D341Med (cell line): Measurements from ENCODE around the gene HOXC10.

Experiments used
- DNase-seq: peaks from one replicate; pipeline ENCODE4 v3.0.0; 2012; ENCODE audit warnings: low spot score

Gene HOXC10

DNA sequence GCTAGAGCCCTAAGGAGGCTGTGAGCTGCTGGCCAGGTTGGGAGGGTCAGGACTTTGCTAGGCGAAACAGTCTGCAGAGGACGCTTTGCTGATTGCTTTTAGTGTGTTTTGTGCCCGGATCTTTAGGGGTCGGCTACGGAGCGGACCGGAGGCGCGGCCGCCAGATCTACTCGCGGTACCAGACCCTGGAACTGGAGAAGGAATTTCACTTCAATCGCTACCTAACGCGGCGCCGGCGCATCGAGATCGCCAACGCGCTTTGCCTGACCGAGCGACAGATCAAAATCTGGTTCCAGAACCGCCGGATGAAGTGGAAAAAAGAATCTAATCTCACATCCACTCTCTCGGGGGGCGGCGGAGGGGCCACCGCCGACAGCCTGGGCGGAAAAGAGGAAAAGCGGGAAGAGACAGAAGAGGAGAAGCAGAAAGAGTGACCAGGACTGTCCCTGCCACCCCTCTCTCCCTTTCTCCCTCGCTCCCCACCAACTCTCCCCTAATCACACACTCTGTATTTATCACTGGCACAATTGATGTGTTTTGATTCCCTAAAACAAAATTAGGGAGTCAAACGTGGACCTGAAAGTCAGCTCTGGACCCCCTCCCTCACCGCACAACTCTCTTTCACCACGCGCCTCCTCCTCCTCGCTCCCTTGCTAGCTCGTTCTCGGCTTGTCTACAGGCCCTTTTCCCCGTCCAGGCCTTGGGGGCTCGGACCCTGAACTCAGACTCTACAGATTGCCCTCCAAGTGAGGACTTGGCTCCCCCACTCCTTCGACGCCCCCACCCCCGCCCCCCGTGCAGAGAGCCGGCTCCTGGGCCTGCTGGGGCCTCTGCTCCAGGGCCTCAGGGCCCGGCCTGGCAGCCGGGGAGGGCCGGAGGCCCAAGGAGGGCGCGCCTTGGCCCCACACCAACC, 44.8 kb downstream of the HOXC10 start:
- no peak for DNase-seq

DNA sequence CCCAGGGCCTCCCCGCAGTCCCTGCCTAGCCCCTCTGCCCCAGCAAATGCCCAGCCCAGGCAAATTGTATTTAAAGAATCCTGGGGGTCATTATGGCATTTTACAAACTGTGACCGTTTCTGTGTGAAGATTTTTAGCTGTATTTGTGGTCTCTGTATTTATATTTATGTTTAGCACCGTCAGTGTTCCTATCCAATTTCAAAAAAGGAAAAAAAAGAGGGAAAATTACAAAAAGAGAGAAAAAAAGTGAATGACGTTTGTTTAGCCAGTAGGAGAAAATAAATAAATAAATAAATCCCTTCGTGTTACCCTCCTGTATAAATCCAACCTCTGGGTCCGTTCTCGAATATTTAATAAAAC, 45.5 kb downstream of the HOXC10 start:
- DNase-seq = no peak

DNA sequence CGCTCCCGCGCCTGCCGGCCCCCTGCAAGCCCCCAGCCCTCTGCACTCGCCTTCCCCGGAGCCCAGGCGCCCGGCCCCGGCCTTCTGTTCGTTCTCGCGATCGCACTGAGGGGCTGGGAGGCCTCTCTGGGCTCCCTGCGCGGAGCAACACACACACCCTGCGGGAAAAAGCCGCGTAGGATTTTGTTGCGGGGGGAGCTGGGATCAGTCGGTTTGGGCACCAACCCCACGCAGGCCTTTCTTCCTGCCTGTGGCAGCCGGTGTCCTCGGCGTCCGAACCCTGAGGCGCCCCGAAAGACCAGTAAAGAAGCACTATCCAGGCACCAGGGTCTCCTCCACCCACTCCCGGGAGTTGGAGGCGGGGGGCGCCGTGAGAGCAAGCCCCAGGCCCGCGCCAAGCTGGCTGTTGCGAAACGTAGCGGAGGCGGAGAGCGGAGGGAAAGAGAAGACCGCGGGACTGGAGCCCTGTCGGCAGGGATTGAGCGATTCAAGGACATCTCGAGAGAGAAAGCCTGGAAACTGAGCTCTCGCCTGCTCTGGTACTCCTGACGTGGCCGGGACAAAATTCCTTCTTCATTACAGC, 46.0 kb downstream of the HOXC10 start:
- no peak for DNase-seq

DNA sequence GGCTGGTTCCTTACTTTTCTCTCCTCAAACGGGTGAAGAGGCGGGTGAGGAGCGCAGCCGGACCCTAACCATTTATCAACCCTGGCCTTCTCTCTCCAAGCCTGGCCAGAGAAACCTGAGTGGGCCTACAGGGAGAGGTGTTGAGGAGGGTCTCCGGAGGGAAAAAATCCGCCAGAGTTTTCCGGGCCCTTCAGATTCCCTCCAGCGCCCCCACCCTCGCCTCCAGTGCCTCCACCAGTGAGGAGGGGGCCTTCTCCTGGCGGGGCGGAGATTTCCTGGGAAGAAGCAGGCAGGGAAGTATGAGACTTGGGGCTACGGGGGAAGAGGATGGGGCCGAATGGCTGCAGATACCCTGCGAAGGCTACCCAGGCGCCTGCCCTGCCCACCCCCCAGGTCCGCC, 46.5 kb downstream of the HOXC10 start:
- DNase-seq = no peak

DNA sequence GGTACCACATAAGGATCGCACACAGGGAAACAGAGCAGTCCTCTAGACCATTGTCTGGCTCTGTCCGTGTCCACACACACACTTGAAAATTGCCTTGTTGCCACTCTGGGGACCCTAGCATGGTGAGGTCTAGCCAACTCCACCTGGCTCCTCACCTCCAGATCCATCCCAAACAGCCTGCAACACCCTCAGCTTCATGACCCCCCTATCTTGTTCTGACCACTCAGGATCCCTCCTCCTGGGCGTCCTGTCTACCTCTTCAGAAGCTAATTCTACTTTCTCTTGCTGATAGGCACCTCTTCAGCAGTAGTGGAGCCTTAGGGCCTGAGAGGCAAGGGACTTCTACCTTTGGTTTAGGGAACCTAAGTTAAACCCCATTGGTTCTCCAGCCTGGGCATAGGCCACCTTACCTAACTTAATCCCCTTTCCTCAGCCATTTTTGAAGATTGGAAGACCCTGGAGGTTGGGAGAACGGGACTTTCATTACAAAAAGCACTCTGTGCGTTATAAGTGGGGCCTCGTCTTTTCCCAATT, 47.2 kb downstream of the HOXC10 start:
- DNase-seq = no peak

- DNase-seq = peak; percentile 85
These were observed 47.7 kb downstream of the HOXC10 start, which contains the start of gene HOXC5 for GRCh38 chr12:54032627-54033100. TSS of gene HOXC5 (plus strand) at chr12:54033050. CDS start at chr12:54033123, 73 bp downstream.

- DNase-seq = no peak
These were observed 48.4 kb downstream of the HOXC10 start for GRCh38 chr12:54033106-54033979.

DNA sequence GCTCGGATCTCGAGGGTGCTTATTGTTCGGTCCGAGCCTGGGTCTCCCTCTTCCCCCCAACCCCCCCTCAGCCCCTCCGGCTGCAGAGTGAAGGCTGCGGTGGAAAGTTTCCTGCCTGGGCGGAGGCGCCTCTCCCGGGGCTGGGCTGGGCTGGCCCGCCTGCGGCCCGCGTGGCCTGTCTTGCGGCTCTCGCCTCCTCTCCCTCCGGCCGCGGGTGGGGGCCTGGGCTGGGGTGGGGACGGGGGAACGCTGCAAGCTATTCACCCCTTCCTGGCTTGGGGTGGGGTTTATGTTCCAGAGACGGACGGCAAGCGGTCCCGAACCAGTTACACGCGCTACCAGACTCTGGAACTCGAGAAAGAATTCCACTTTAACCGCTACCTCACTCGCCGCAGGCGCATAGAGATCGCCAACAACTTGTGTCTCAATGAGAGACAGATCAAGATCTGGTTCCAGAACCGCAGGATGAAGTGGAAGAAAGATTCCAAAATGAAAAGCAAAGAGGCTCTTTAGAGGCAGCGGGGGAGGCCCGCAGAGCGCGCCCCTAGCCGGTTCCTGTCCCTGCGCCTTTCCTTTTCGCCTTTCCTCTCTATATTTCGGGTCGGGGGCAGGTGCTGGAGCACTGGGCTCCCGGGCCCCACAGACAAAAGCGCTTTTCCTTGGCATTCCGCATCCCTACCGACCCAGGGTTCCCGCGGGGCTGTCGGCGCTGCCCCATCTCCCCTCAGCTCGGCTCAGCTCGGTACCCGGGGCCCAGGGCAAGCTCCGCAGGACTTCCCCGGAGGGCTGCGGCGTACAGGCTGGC, 49.2 kb downstream of the HOXC10 start:
- DNase-seq = no peak

- no peak for DNase-seq
These were observed 49.9 kb downstream of the HOXC10 start for GRCh38 chr12:54034785-54035310.

GRCh38 chr12:54035568-54036264, 50.8 kb downstream of the HOXC10 start:
- no peak for DNase-seq

- DNase-seq = no peak
These were observed 51.8 kb downstream of the HOXC10 start for GRCh38 chr12:54036620-54037359.

DNA sequence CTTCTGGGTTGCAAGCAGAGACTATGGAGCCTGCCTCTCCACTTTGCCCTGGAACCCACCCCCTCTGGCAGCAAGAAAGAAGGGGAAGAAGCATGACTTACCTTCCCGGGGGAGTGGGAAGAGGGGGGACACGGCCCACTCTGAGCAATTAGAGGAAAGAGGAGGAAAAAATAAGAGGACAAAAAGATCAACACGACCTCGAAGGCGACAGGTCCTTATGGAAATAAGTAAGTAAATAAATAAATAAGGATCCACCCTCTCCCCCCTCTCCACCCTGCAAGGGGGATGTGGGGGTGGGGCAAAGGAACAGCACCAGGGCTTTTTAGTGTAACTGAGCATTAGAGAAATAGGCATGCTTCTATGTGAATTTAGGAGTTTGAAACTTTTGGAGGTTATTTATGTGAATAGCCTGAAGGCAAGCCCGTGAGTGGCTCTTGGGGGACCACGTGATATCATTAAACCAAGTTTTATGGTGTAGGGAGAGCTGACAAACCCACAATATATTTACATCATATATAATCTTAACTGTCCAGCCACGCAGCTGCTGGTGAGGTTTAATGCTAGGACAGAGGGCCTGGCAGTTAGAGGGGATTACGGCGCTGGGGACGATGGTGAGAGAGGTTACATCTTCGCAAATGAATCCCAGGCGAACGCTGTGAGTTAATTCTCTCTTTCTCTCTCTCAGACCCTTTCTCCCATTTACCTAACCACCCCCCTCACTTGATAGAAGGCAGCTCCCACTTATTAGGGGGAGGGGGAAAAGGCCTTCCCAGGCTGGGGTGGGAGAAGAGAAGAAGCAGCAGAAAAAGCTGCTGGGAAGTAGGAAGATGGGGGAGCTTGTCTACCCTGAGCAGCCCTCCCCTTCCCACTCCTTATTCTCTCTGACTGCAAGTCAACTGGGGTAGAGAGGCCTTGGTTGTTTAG, 52.7 kb downstream of the HOXC10 start:
- no peak for DNase-seq

DNA sequence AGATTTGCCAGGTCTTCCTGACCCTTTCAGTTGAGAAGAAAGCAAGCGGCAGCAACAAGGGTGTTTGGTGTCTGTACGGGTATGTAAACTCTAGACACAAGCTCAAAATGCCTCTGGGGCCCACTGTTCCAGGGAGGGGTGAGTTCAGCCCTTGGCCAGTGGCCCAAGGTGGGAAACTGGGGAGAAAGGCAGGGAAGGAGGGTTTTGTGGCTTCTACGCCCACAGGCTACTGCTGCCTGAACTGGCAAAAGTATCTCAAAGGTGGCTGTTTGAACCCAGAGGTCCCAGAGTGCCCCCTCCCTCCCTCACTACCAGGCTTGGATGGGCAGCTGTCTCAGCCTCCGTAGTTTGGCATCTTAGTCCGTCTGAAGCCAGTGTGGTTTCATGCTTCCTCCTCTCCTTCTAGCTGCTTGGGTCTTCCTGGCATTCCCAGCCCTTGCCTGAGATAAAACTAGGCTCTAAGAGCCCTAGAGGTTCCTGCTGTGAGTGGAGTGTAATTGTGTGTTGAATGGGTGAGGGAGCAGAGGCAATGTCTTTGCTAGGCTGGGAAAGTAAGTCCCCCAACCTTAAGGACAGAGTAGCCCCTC, 53.4 kb downstream of the HOXC10 start:
- DNase-seq = no peak

DNA sequence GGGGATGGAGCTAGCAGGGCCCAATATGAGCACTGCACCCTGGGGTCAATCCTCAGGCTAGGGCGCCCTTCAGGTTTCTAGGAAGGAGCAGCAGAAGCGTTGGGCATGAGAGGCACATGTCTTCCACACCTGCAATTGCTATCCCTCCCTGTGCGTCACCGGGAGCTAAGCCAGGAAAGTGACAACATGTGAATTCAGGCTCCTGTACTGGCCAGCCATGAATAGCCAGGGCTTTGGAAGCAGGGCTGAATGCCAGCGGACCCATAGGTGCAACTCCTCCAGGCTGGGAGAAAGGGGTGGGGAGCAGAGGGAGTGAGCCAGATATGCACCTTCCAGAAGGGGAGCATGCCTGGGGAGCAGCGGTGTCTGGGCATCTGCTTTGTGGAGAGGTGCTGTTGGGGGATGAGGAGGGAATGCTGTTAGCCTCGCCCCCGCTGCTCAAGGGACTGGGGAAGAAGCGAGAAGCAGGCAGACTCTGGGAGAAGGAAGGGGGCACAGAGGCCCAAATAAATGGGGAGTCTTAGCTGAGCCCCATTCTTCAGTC, 54.0 kb downstream of the HOXC10 start:
- DNase-seq = no peak

DNA sequence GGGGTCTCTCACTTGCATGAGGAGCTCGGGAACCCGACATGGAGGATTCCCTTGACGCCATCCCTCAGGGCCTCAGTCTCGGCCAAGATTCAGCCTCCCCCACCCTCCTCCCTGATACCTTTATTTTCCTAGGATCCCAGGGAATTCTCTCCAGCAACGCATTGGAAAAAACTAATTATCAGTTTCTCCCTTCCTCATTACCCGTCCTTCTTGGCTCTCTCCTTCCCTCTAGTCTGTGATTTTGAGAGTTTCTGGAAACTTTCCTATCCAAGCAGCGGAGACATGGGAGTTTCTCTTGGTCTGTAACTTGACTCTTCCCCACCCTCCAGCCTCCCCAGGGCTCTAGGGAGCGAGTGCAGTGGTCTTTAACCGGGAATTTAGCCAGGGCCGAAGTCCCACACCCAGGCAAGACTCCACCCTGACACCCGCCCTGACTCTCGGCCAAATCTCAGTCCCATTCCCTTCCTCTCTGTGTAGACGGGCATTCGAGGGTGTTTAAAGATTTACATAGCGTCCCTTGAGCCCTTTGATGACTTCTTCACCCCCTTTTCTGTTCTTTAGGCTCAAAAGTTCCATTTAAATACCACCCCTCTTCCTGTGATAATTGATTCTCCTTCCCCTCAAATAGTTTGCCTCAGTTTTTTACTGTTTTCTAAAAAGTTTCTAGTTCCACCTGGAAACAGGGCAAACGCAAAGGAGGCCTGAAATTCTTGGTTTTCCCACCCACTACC, 54.6 kb downstream of the HOXC10 start:
- DNase-seq = no peak
